HFFc6 (cell line): ENCODE results near the gene DHRS12. TPM values are rescaled to one million over a fixed set of nuclear protein-coding genes. Genes with fewer than 3 reads are reported as not detected.

Experiments
- DNase-seq: peaks from one replicate; pipeline ENCODE4 v3.0.0-alpha.2; 2018
- H3K27ac Mint-ChIP-seq: 2 replicates; pipeline ENCODE4 v1.8.0; 2020; ENCODE audit warnings: mild to moderate bottlenecking, mixed read lengths
- H3K27me3 Mint-ChIP-seq: 2 replicates; pipeline ENCODE4 v1.8.0; 2021; ENCODE audit warnings: mild to moderate bottlenecking, moderate library complexity, mixed read lengths; ENCODE audit not compliant: insufficient read depth
- H3K36me3 Mint-ChIP-seq: 2 replicates; pipeline ENCODE4 v1.8.0; 2021; ENCODE audit warnings: low read depth, mixed read lengths
- H3K4me1 Mint-ChIP-seq: 2 replicates; pipeline ENCODE4 v1.8.0; 2020; ENCODE audit warnings: low read depth, mixed read lengths
- H3K4me3 Mint-ChIP-seq: 2 replicates; pipeline ENCODE4 v1.8.0; 2020; ENCODE audit warnings: mild to moderate bottlenecking, moderate library complexity, mixed read lengths
- H3K9me3 Mint-ChIP-seq: 2 replicates; pipeline ENCODE4 v1.8.0; 2020; ENCODE audit warnings: mild to moderate bottlenecking, mixed read lengths
- total RNA-seq, 6 experiments: library from RNA; stranded (reverse); fragmentation: NEBNext Ultra II Directional; extraction: Animal tissue kit (Norgen Biotek cat#: 25700); gene quantifications; 2 replicates in 1 of 6; 3 replicates in 5 of 6; pipeline ENCODE4 v1.2.3, GENCODE V29; 2021
- TF ChIP-seq, protein P1 (sequence below): fragments of 200-600 bp; sonication (generic); IDR thresholded peaks from 2 replicates; pipeline ENCODE4 v1.5.0; 2021; ENCODE audit warnings: antibody characterized with exemption, mild to moderate bottlenecking

The DHRS12 gene
- total RNA-seq, 6 experiments from 2014 or later: 1.9 to 2.7 (median 2.4) TPM

DNA sequence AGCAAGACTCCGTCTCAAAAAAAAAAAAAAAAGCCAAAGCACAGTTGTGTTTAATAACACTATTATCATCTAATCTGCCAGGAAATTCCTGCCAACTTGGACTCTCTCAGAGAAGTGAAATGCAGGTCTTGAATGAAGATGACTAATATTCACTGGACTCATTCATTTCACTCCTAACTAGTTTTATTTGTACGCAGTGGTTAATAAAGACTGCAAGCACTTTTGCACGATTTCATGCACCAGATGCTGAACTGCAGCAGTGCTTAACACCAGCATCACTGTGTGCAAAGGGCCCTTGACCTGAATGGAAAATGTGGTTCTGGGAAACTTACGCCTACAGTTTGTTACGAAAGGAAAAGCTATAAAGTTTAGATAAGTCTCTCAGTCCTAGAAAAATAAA lies 63.3 kb downstream of the DHRS12 start:
- TF ChIP-seq, protein P1, sequence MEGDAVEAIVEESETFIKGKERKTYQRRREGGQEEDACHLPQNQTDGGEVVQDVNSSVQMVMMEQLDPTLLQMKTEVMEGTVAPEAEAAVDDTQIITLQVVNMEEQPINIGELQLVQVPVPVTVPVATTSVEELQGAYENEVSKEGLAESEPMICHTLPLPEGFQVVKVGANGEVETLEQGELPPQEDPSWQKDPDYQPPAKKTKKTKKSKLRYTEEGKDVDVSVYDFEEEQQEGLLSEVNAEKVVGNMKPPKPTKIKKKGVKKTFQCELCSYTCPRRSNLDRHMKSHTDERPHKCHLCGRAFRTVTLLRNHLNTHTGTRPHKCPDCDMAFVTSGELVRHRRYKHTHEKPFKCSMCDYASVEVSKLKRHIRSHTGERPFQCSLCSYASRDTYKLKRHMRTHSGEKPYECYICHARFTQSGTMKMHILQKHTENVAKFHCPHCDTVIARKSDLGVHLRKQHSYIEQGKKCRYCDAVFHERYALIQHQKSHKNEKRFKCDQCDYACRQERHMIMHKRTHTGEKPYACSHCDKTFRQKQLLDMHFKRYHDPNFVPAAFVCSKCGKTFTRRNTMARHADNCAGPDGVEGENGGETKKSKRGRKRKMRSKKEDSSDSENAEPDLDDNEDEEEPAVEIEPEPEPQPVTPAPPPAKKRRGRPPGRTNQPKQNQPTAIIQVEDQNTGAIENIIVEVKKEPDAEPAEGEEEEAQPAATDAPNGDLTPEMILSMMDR: no peak
- H3K27ac Mint-ChIP-seq: peak overlapping the region; percentile 76
- no peak overlapping the region for H3K4me3 Mint-ChIP-seq
- peaks cover 34% of the 10 kb centered on the region for H3K4me1 Mint-ChIP-seq
- H3K36me3 Mint-ChIP-seq: peaks cover 52% of the 10 kb centered on the region
- peak; percentile 73 for DNase-seq
- H3K27me3 Mint-ChIP-seq: no peaks in the 10 kb centered on the region
- no peaks in the 10 kb centered on the region for H3K9me3 Mint-ChIP-seq

DNA sequence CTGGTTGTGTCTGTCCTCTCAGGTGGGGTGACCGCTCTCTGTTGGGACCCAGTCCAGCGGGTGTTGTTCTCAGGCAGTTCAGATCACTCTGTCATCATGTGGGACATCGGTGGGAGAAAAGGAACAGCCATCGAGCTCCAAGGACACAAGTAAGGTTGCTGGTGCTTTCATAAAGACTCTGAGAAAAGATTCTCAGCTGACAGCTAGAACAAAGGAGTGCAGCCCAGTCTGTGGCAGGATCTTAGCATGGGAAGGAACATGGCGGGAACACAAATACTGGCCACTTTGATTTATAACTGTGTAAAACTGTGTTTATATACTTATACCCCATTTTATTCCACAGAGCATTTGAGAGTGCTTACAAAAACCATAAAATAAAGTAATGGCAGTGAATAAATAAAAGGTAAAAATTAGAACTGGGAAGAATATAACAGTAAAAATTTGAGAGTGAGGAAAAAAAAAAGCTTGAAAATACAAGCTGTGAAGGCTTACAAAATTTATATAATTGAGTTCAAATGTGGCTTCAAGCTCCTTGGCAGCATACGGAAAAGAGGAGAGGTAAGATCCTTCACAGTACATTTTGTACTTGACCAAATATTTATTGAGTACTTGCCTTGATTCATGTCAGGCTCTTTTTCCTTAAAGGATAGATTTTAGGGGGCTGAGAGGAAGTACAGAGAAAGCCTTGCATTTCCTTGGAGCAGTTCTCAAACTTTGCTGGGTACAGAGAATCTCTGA lies 64.8 kb downstream of the DHRS12 start:
- DNase-seq: no peak
- peaks cover 49% of the 10 kb centered on the region for H3K4me1 Mint-ChIP-seq
- no peaks in the 10 kb centered on the region for H3K27me3 Mint-ChIP-seq
- no peaks in the 10 kb centered on the region for H3K9me3 Mint-ChIP-seq
- TF ChIP-seq, protein P1: no peak
- peak overlapping the region; percentile 76 for H3K27ac Mint-ChIP-seq
- H3K36me3 Mint-ChIP-seq: peaks cover 46% of the 10 kb centered on the region
- H3K4me3 Mint-ChIP-seq: no peak overlapping the region

DNA sequence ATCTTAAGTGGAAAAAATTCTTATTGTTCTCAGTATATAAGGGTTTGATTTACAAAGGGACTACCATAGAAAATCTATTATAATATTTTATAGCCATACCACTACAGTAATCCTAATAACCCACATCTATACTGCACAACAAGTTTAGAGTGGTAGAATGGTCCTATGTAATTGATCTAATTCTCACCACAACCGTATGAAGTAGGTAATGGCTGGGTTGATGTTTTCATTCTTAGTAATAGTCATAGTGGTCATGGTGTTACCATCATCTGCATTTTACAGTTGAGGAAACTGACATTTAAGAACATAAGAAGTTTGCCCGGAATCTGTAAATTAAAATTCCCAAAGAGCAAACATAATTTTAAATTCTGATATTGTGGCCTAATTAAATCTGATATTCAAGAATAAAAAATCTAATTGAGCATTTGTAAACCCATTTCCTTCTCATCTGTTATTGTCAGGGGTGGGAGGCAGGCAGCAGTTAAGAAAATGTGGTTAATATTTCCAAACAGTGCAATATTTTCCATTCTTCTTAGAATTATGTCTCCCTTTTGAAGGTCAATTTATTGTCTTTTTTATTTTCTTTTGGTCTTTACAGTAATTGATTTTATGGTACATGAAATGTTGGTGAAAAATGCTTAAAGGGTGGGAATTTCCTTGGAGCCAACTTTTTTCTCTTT lies 65.6 kb downstream of the DHRS12 start:
- no peak overlapping the region for H3K27ac Mint-ChIP-seq
- H3K36me3 Mint-ChIP-seq: peaks cover 40% of the 10 kb centered on the region
- no peaks in the 10 kb centered on the region for H3K27me3 Mint-ChIP-seq
- no peak overlapping the region for H3K4me3 Mint-ChIP-seq
- peaks cover 57% of the 10 kb centered on the region for H3K4me1 Mint-ChIP-seq
- TF ChIP-seq, protein P1: no peak
- DNase-seq: no peak
- no peaks in the 10 kb centered on the region for H3K9me3 Mint-ChIP-seq

DNA sequence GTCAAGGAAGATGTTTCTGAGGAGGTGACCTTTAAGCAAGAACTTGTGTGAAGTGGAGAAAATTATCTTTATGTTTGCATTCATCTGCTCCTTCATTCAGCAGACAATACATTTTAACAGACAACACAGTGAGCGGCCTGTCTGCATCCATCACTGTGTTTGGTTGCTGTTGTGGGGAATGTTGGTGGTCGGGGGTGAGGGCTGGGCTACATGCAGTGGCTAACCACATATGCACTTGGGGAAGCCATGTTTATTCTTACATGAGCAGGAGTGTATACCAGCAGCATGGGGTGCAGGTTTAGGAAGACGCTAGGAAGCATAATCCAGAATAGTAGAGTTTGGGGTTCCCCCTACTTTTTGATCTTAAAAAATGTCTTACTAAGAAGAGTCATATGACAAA lies 66.4 kb downstream of the DHRS12 start:
- H3K27me3 Mint-ChIP-seq: no peaks in the 10 kb centered on the region
- H3K4me3 Mint-ChIP-seq: no peak overlapping the region
- peak overlapping the region; percentile 24; the same call in 1 of the 2 replicates for H3K27ac Mint-ChIP-seq
- peaks cover 60% of the 10 kb centered on the region for H3K4me1 Mint-ChIP-seq
- peaks cover 33% of the 10 kb centered on the region for H3K36me3 Mint-ChIP-seq
- no peaks in the 10 kb centered on the region for H3K9me3 Mint-ChIP-seq
- TF ChIP-seq, protein P1: no peak
- DNase-seq: no peak

DNA sequence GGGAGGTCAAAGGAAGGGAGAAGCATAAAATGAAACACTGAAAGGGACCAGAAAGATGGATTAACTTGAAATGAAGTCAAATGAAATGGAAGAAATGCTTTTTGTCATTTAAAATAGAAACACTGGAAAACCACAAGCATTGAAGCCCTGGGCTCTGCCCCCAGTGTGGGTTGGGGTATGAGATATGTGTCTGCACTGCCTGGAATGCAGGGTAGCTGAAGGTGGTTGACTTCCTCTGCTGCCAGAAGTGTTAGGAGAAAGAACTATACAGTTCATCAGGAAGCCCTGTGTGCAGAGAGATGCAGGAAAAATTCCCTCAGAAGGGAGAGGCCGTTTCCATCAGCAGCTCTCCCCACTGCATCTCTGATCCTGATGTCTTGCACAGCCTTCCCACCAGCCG lies 69.2 kb downstream of the DHRS12 start:
- peaks cover 18% of the 10 kb centered on the region for H3K36me3 Mint-ChIP-seq
- no peak for DNase-seq
- no peaks in the 10 kb centered on the region for H3K27me3 Mint-ChIP-seq
- H3K27ac Mint-ChIP-seq: peak overlapping the region; percentile 22
- no peaks in the 10 kb centered on the region for H3K9me3 Mint-ChIP-seq
- H3K4me3 Mint-ChIP-seq: peak overlapping the region; percentile 10; the same call in 1 of the 2 replicates
- H3K4me1 Mint-ChIP-seq: peaks cover 42% of the 10 kb centered on the region
- TF ChIP-seq, protein P1: no peak
